Measurements from ENCODE around the gene FOXN4.

The FOXN4 gene

DNA sequence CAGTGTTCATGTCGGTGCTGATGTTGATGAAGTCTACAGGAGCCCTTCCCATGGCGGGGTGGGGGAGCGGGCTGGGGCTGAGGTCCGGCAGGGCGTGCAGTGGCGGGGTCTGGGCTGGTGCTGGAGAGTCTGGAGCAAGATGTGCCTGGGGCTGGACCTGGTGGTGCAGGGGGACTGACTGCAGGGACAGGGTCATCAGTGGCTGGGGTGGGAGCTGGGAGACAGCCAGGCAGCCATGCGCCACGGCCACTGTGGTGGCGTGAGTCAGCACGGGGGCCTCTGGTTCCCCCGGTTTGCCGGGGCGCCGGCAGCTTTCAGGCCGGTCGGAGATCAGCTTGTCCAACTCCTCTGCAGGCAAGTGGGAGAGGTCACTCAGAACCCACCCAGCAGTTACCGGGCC, 27.6 kb downstream of the FOXN4 start:
- no peak overlapping the region for H3K4me2 ChIP-seq (ENCODE audit: low read depth, low read length, poor library complexity, severe bottlenecking)
- H3K9me3 ChIP-seq (ENCODE audit: insufficient read depth, low read length): no peaks in the 10 kb centered on the region
- H3K79me2 ChIP-seq (ENCODE audit: insufficient read depth, low read length): no peaks in the 10 kb centered on the region
- no peak overlapping the region for H2AFZ ChIP-seq (ENCODE audit: low read depth, low read length, severe bottlenecking)
- H4K20me1 ChIP-seq (ENCODE audit: low read depth, low read length): no peaks in the 10 kb centered on the region
- H3K27me3 ChIP-seq (ENCODE audit: low read length): no peaks in the 10 kb centered on the region
- H3F3A ChIP-seq (ENCODE audit: insufficient read depth): no peaks in the 10 kb centered on the region
- no peaks in the 10 kb centered on the region for H3K36me3 ChIP-seq (ENCODE audit: low read length)
- H3K27ac ChIP-seq (ENCODE audit: low read depth, low read length): no peak overlapping the region
- H3K9me2 ChIP-seq (replicated peaks; ENCODE audit: insufficient read depth, low read length): no peaks in the 10 kb centered on the region
- TF ChIP-seq, protein P1, sequence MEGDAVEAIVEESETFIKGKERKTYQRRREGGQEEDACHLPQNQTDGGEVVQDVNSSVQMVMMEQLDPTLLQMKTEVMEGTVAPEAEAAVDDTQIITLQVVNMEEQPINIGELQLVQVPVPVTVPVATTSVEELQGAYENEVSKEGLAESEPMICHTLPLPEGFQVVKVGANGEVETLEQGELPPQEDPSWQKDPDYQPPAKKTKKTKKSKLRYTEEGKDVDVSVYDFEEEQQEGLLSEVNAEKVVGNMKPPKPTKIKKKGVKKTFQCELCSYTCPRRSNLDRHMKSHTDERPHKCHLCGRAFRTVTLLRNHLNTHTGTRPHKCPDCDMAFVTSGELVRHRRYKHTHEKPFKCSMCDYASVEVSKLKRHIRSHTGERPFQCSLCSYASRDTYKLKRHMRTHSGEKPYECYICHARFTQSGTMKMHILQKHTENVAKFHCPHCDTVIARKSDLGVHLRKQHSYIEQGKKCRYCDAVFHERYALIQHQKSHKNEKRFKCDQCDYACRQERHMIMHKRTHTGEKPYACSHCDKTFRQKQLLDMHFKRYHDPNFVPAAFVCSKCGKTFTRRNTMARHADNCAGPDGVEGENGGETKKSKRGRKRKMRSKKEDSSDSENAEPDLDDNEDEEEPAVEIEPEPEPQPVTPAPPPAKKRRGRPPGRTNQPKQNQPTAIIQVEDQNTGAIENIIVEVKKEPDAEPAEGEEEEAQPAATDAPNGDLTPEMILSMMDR (IDR thresholded peaks at IDR 0.05; ENCODE audit: insufficient read depth, low read length, poor library complexity, severe bottlenecking): no peak
- TF ChIP-seq EZH2phosphoT487 (conservative IDR thresholded peaks at IDR 0.05; ENCODE audit: low read length): no peak
- no peak overlapping the region for H3K4me3 ChIP-seq (ENCODE audit: insufficient read depth, low read length, poor library complexity, severe bottlenecking)
- H3K9ac ChIP-seq (ENCODE audit: low read length): no peak overlapping the region

DNA sequence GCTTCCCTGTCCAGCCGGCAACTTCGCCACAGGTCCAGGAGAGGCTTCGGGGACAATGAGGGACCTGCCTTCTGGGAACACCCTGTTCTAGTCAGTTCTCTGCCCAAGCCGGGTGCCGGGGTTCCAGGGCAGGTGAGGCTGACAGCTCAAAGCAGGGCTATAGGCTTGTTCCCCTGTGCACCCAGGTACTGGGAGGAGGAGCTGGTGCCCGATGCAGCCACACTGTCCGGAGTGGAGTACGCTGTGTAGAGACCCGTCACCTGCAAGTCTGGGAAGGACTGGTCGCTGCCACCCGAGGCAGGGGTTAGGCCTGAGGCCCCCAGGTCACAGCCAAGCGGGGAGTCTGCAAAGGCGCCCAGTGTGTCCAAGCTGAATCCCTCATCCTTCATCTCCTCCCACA, 29.6 kb downstream of the FOXN4 start:
- H3K9ac ChIP-seq (ENCODE audit: low read length): no peak overlapping the region
- H4K20me1 ChIP-seq (ENCODE audit: low read depth, low read length): no peaks in the 10 kb centered on the region
- H3F3A ChIP-seq (ENCODE audit: insufficient read depth): no peaks in the 10 kb centered on the region
- H3K79me2 ChIP-seq (ENCODE audit: insufficient read depth, low read length): no peaks in the 10 kb centered on the region
- no peaks in the 10 kb centered on the region for H3K9me3 ChIP-seq (ENCODE audit: insufficient read depth, low read length)
- no peak overlapping the region for H2AFZ ChIP-seq (ENCODE audit: low read depth, low read length, severe bottlenecking)
- H3K36me3 ChIP-seq (ENCODE audit: low read length): no peaks in the 10 kb centered on the region
- TF ChIP-seq, protein P1 (IDR thresholded peaks at IDR 0.05; ENCODE audit: insufficient read depth, low read length, poor library complexity, severe bottlenecking): no peak
- TF ChIP-seq EZH2phosphoT487 (conservative IDR thresholded peaks at IDR 0.05; ENCODE audit: low read length): no peak
- no peak overlapping the region for H3K27ac ChIP-seq (ENCODE audit: low read depth, low read length)
- no peaks in the 10 kb centered on the region for H3K27me3 ChIP-seq (ENCODE audit: low read length)
- no peak overlapping the region for H3K4me3 ChIP-seq (ENCODE audit: insufficient read depth, low read length, poor library complexity, severe bottlenecking)
- H3K9me2 ChIP-seq (replicated peaks; ENCODE audit: insufficient read depth, low read length): no peaks in the 10 kb centered on the region
- H3K4me2 ChIP-seq (ENCODE audit: low read depth, low read length, poor library complexity, severe bottlenecking): no peak overlapping the region

DNA sequence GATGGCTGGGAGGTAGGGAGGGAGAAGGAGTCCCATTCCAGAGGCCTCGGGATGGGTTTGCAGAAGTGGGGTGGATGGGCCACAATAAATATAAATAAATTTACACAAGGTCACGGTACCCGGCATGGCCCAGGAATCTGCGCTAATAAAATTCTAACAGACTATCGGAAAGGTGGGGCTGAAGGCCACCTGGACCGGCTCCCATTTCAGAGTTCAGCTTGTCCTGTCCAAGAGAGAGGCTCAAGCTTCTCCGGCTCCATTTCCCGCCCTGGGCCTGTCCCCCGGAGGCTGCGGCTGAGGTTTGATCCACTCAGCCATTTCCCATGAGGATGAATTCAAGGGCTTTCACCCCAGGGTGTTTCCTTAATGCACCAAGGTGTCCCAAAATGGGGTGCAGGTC, 30.2 kb downstream of the FOXN4 start:
- Histone ChIP-seq H3K9ac (ENCODE audit: low read length) (no peak overlapping the region), H3K9me3 (ENCODE audit: insufficient read depth, low read length) (no peaks in the 10 kb centered on the region), H3K27me3 (ENCODE audit: low read length) (no peaks in the 10 kb centered on the region), H3K4me2 (ENCODE audit: low read depth, low read length, poor library complexity, severe bottlenecking) (no peak overlapping the region), H3K9me2 (replicated peaks; ENCODE audit: insufficient read depth, low read length) (no peaks in the 10 kb centered on the region), H4K20me1 (ENCODE audit: low read depth, low read length) (no peaks in the 10 kb centered on the region), H3K36me3 (ENCODE audit: low read length) (no peaks in the 10 kb centered on the region), H3F3A (ENCODE audit: insufficient read depth) (no peaks in the 10 kb centered on the region), H3K4me3 (ENCODE audit: insufficient read depth, low read length, poor library complexity, severe bottlenecking) (no peak overlapping the region), H2AFZ (ENCODE audit: low read depth, low read length, severe bottlenecking) (no peak overlapping the region), H3K79me2 (ENCODE audit: insufficient read depth, low read length) (no peaks in the 10 kb centered on the region), H3K27ac (ENCODE audit: low read depth, low read length) (no peak overlapping the region)
- TF ChIP-seq, protein P1 (IDR thresholded peaks at IDR 0.05; ENCODE audit: insufficient read depth, low read length, poor library complexity, severe bottlenecking): no peak
- no peak for TF ChIP-seq EZH2phosphoT487 (conservative IDR thresholded peaks at IDR 0.05; ENCODE audit: low read length)
